ENCODE measurements around the gene DENND1C.

- TF ChIP-seq CTCF (IDR thresholded peaks at IDR 0.05; ENCODE audit: low read depth, low read length) (no peak), POLR2A (IDR thresholded peaks at IDR 0.05; ENCODE audit: extremely low read depth, insufficient read length) (no peak), MAX (IDR thresholded peaks at IDR 0.05; ENCODE audit: low read depth, low read length) (no peak), MYC (IDR thresholded peaks at IDR 0.05; ENCODE audit: low read depth, low read length) (no peak)
Measured at GRCh38 chr19:6499052-6499790, 17.6 kb upstream of the DENND1C start.
